Activated T-helper 1 cell treated with anti-CD3 and anti-CD28 coated beads, Interleukin-12 subunit alpha, Interleukin-12 subunit beta, Interleukin-2, Interleukin-4 antibody, amounts not matched to agents 30 ng/mL and 10 ng/mL and 1 ng/mL, durations not matched to agents 14 hours and 24 hours and 36 hours (primary cell): ENCODE results near the gene ANKRD33. TPM values are rescaled to one million over a fixed set of nuclear protein-coding genes. Genes with fewer than 3 reads are reported as not detected.

Experiments
- total RNA-seq: library from RNA; stranded (reverse); gene quantifications from 2 replicates; pipeline ENCODE4 v1.2.3, GENCODE V29; 2022

The ANKRD33 gene
- total RNA-seq, 1 donor from 2014 or later, result not detected

Other genes with a start within 250 kb of the ANKRD33 start
- gene FIGNL2, start 39.4 kb upstream of the ANKRD33 start, total RNA-seq, result 0.15 and 0.18 TPM in 2 replicates
- gene ACVRL1, start 19.4 kb downstream of the ANKRD33 start, total RNA-seq, result not detected in 2 replicates
- 11.4 and 12.0 TPM in 2 replicates for gene ACVR1B, start 63.6 kb downstream of the ANKRD33 start, total RNA-seq
- 8.9 and 12.8 TPM in 2 replicates for gene TAMALIN, start 118.8 kb downstream of the ANKRD33 start, total RNA-seq
- 52.7 and 60.3 TPM in 2 replicates for gene NR4A1, start 163.3 kb downstream of the ANKRD33 start, total RNA-seq
- gene ATG101, start 181.9 kb downstream of the ANKRD33 start, total RNA-seq, result 56.2 and 63.3 TPM in 2 replicates
- 0.44 TPM in 1 of 2 replicates, not detected in the other for gene SMIM41, start 191.6 kb downstream of the ANKRD33 start, total RNA-seq